ENCODE measurements around the gene RECK.

The RECK gene

GRCh38 chr9:36023260-36024048, 13.3 kb upstream of the RECK start:
- Histone ChIP-seq H3K27me3 (ENCODE audit: control insufficient read depth in 2 of 2, insufficient read depth in 2 of 2, low read length in 2 of 2) (no peaks in the 10 kb centered on the region), H3K9me3 (ENCODE audit: control insufficient read depth in 2 of 2, low read length in 2 of 2) (no peaks in the 10 kb centered on the region), H3K27ac (ENCODE audit: low read depth in 2 of 2, low read length in 2 of 2) (no peak overlapping the region), H3K36me3 (ENCODE audit: control insufficient read depth in 2 of 2, insufficient read depth in 2 of 2, low read length in 2 of 2) (no peaks in the 10 kb centered on the region), H3K4me3 (ENCODE audit: low read length in 2 of 2) (no peak overlapping the region), H3K9ac (ENCODE audit: low read depth in 1 of 2, low read length in 2 of 2) (no peak overlapping the region), H3K4me1 (ENCODE audit: control insufficient read depth in 2 of 2, insufficient read depth in 2 of 2, low read length in 2 of 2) (peaks cover 0 to 2% of the 10 kb centered on the region in 2 donors)

DNA sequence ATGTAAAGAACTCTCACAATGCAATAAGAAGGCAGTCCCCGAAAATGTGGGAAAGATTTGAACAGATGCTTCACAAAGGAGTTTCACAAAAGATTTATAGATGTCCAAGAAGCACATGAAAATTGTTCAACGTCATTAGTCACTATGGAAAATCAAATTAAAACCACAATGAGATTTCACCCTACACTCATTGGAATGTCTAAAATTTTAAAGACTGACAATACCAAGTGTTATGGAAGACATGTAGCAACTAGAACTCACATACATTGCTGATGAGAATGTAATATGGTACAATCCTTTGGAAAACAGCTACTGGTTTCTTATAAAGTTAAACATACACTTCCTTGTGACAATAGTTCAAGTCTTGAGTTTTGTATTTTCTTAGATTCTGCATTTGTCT, 11.0 kb upstream of the RECK start:
- no peaks in the 10 kb centered on the region for H3K9me3 ChIP-seq (ENCODE audit: control insufficient read depth in 2 of 2, low read length in 2 of 2)
- no peak overlapping the region for H3K4me3 ChIP-seq (ENCODE audit: low read length in 2 of 2)
- no peak overlapping the region for H3K27ac ChIP-seq (ENCODE audit: low read depth in 2 of 2, low read length in 2 of 2)
- no peaks in the 10 kb centered on the region for H3K36me3 ChIP-seq (ENCODE audit: control insufficient read depth in 2 of 2, insufficient read depth in 2 of 2, low read length in 2 of 2)
- peaks cover 0 to 2% of the 10 kb centered on the region in 2 donors for H3K4me1 ChIP-seq (ENCODE audit: control insufficient read depth in 2 of 2, insufficient read depth in 2 of 2, low read length in 2 of 2)
- H3K9ac ChIP-seq (ENCODE audit: low read depth in 1 of 2, low read length in 2 of 2): no peak overlapping the region
- H3K27me3 ChIP-seq (ENCODE audit: control insufficient read depth in 2 of 2, insufficient read depth in 2 of 2, low read length in 2 of 2): no peaks in the 10 kb centered on the region

- Histone ChIP-seq H3K27me3 (ENCODE audit: control insufficient read depth in 2 of 2, insufficient read depth in 2 of 2, low read length in 2 of 2) (no peaks in the 10 kb centered on the region), H3K4me3 (ENCODE audit: low read length in 2 of 2) (no peak overlapping the region), H3K36me3 (ENCODE audit: control insufficient read depth in 2 of 2, insufficient read depth in 2 of 2, low read length in 2 of 2) (no peaks in the 10 kb centered on the region), H3K27ac (ENCODE audit: low read depth in 2 of 2, low read length in 2 of 2) (no peak overlapping the region), H3K4me1 (ENCODE audit: control insufficient read depth in 2 of 2, insufficient read depth in 2 of 2, low read length in 2 of 2) (no peaks in the 10 kb centered on the region), H3K9ac (ENCODE audit: low read depth in 1 of 2, low read length in 2 of 2) (no peak overlapping the region), H3K9me3 (ENCODE audit: control insufficient read depth in 2 of 2, low read length in 2 of 2) (no peaks in the 10 kb centered on the region)
Measured at GRCh38 chr9:36029202-36029601, 7.5 kb upstream of the RECK start.

DNA sequence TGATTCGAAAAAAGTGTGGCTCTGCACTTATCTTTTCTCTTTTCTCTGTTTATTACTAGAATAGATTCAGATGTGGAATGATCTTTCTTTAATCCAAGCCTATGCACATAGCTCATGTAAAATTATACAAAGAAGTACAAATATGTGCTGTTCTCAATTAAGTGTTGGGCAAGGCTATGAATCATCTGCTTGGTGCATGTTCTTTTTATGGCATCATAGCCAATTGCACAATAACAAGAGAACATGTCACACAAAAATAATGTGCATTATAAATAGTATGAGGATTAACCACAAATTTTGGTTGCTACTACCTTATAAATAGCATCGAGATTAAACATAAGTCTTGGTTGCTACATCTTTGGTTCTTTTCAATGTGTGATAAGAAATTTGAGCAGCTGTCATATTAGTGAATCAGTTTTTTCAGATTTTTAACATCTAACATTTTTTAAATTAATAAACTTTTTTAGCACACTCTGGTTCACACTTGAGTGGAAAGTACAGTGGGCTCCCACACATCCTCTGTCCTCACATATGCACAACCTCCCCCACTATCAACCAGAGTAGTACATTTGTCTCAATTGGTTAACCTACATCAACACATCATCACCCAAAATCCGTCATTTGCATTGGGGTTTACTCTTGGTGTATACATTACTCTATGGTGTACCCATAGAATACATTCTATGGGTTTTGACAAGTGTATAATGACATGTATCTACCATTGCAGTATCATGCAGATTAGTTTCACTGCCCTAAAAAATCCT, 6.8 kb upstream of the RECK start:
- Histone ChIP-seq H3K27ac (ENCODE audit: low read depth in 2 of 2, low read length in 2 of 2) (no peak overlapping the region), H3K4me3 (ENCODE audit: low read length in 2 of 2) (no peak overlapping the region), H3K4me1 (ENCODE audit: control insufficient read depth in 2 of 2, insufficient read depth in 2 of 2, low read length in 2 of 2) (no peaks in the 10 kb centered on the region), H3K9me3 (ENCODE audit: control insufficient read depth in 2 of 2, low read length in 2 of 2) (no peaks in the 10 kb centered on the region), H3K36me3 (ENCODE audit: control insufficient read depth in 2 of 2, insufficient read depth in 2 of 2, low read length in 2 of 2) (no peaks in the 10 kb centered on the region), H3K9ac (ENCODE audit: low read depth in 1 of 2, low read length in 2 of 2) (no peak overlapping the region), H3K27me3 (ENCODE audit: control insufficient read depth in 2 of 2, insufficient read depth in 2 of 2, low read length in 2 of 2) (no peaks in the 10 kb centered on the region)

DNA sequence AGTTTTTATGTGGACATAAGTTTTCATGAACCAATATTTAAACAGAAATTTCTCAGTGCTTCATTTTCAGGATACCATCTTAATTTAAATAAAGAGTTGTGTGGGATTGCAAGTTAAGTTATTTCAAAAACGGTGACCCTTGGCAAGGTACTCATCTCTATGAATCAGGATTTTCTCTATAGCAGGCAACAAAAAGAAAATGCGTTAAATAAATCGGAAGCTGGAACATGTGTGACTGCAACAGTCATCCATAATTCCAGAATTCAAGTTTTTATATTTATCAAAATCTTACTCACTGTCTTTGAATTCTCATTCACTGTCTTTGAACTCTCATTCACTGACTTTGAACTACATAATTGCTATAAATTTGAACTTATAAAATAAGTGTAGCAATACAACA, 5.8 kb upstream of the RECK start:
- peaks cover 0 to 2% of the 10 kb centered on the region in 2 donors for H3K27me3 ChIP-seq (ENCODE audit: control insufficient read depth in 2 of 2, insufficient read depth in 2 of 2, low read length in 2 of 2)
- H3K4me3 ChIP-seq (ENCODE audit: low read length in 2 of 2): no peak overlapping the region
- no peaks in the 10 kb centered on the region for H3K36me3 ChIP-seq (ENCODE audit: control insufficient read depth in 2 of 2, insufficient read depth in 2 of 2, low read length in 2 of 2)
- no peak overlapping the region for H3K9ac ChIP-seq (ENCODE audit: low read depth in 1 of 2, low read length in 2 of 2)
- H3K9me3 ChIP-seq (ENCODE audit: control insufficient read depth in 2 of 2, low read length in 2 of 2): no peaks in the 10 kb centered on the region
- H3K27ac ChIP-seq (ENCODE audit: low read depth in 2 of 2, low read length in 2 of 2): no peak overlapping the region
- no peaks in the 10 kb centered on the region for H3K4me1 ChIP-seq (ENCODE audit: control insufficient read depth in 2 of 2, insufficient read depth in 2 of 2, low read length in 2 of 2)

DNA sequence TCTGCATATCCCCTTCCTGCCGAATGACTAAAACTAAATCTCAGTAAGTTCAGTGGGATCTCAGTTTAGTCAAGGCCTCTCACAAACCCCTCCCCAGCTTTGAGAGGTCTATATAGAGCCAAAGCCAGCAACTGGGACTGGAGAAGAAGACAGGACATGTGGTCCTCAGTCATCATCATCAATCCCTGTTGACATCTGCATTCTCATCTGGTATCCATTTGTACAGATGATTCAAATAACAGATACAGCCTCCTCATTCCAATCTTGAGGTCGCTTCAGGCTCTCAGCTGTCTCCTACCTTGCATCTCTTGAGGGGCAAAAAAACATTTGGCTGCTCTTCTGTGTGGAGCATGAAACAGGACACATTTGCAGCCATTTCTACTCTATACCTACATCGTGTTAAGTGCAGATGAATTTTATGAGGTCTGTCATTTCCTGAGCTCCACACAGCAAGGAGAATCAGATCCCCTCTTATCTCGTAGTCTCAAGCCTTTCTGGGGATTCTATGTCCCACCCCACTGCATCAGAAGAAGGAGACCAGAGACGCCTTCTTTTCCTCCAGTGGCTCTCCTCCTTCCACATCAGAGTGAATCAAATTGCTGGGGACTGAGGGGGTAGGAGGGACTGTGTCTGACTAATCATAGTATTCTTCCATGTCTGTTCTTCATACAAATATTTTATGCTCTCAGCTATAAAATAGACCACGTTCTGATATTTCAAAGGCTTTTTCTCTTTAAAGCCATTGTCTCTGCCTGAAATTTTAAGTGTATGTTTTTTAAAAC, 4.7 kb upstream of the RECK start:
- H3K27me3 ChIP-seq (ENCODE audit: control insufficient read depth in 2 of 2, insufficient read depth in 2 of 2, low read length in 2 of 2): peaks cover 0 to 4% of the 10 kb centered on the region in 2 donors
- H3K9me3 ChIP-seq (ENCODE audit: control insufficient read depth in 2 of 2, low read length in 2 of 2): no peaks in the 10 kb centered on the region
- H3K9ac ChIP-seq (ENCODE audit: low read depth in 1 of 2, low read length in 2 of 2): no peak overlapping the region
- H3K4me3 ChIP-seq (ENCODE audit: low read length in 2 of 2): no peak overlapping the region
- no peak overlapping the region for H3K27ac ChIP-seq (ENCODE audit: low read depth in 2 of 2, low read length in 2 of 2)
- no peaks in the 10 kb centered on the region for H3K36me3 ChIP-seq (ENCODE audit: control insufficient read depth in 2 of 2, insufficient read depth in 2 of 2, low read length in 2 of 2)
- peaks cover 2 to 3% of the 10 kb centered on the region in 2 donors for H3K4me1 ChIP-seq (ENCODE audit: control insufficient read depth in 2 of 2, insufficient read depth in 2 of 2, low read length in 2 of 2)

- H3K27me3 ChIP-seq (ENCODE audit: control insufficient read depth in 2 of 2, insufficient read depth in 2 of 2, low read length in 2 of 2): peaks cover 0 to 4% of the 10 kb centered on the region in 2 donors
- peaks cover 2 to 6% of the 10 kb centered on the region in 2 donors for H3K4me1 ChIP-seq (ENCODE audit: control insufficient read depth in 2 of 2, insufficient read depth in 2 of 2, low read length in 2 of 2)
- H3K27ac ChIP-seq (ENCODE audit: low read depth in 2 of 2, low read length in 2 of 2): no peak overlapping the region
- no peaks in the 10 kb centered on the region for H3K36me3 ChIP-seq (ENCODE audit: control insufficient read depth in 2 of 2, insufficient read depth in 2 of 2, low read length in 2 of 2)
- H3K4me3 ChIP-seq (ENCODE audit: low read length in 2 of 2): no peak overlapping the region
- no peaks in the 10 kb centered on the region for H3K9me3 ChIP-seq (ENCODE audit: control insufficient read depth in 2 of 2, low read length in 2 of 2)
- no peak overlapping the region for H3K9ac ChIP-seq (ENCODE audit: low read depth in 1 of 2, low read length in 2 of 2)
Measured at GRCh38 chr9:36033788-36034187, 2.9 kb upstream of the RECK start.

DNA sequence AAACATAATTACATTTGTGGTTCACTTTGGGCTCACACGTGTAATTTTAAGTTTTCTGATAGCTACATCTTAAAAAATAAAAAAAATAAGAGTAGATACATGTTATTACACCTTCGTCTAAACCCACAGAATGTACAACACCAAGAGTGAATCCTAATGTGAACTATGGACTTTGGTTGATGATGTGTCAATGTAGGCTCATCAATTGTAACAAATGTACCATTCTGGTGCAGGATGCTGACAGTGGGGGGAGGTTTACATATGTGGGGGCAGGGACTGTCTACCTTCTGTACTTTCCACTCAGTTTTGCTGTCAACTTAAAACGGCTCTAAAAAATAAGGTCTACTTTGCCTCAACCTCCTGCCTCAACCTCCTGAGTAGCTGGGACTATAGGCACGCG, 2.5 kb upstream of the RECK start:
- H3K9ac ChIP-seq (ENCODE audit: low read depth in 1 of 2, low read length in 2 of 2): no peak overlapping the region
- no peak overlapping the region for H3K4me3 ChIP-seq (ENCODE audit: low read length in 2 of 2)
- no peaks in the 10 kb centered on the region for H3K9me3 ChIP-seq (ENCODE audit: control insufficient read depth in 2 of 2, low read length in 2 of 2)
- H3K27me3 ChIP-seq (ENCODE audit: control insufficient read depth in 2 of 2, insufficient read depth in 2 of 2, low read length in 2 of 2): peaks cover 0 to 4% of the 10 kb centered on the region in 2 donors
- H3K36me3 ChIP-seq (ENCODE audit: control insufficient read depth in 2 of 2, insufficient read depth in 2 of 2, low read length in 2 of 2): no peaks in the 10 kb centered on the region
- peaks cover 2 to 6% of the 10 kb centered on the region in 2 donors for H3K4me1 ChIP-seq (ENCODE audit: control insufficient read depth in 2 of 2, insufficient read depth in 2 of 2, low read length in 2 of 2)
- H3K27ac ChIP-seq (ENCODE audit: low read depth in 2 of 2, low read length in 2 of 2): no peak overlapping the region

GRCh38 chr9:36035006-36035405, 1.7 kb upstream of the RECK start:
- Histone ChIP-seq H3K9me3 (ENCODE audit: control insufficient read depth in 2 of 2, low read length in 2 of 2) (no peaks in the 10 kb centered on the region), H3K27me3 (ENCODE audit: control insufficient read depth in 2 of 2, insufficient read depth in 2 of 2, low read length in 2 of 2) (peaks cover 0 to 4% of the 10 kb centered on the region in 2 donors), H3K27ac (ENCODE audit: low read depth in 2 of 2, low read length in 2 of 2) (no peak overlapping the region), H3K4me3 (ENCODE audit: low read length in 2 of 2) (no peak overlapping the region), H3K36me3 (ENCODE audit: control insufficient read depth in 2 of 2, insufficient read depth in 2 of 2, low read length in 2 of 2) (no peaks in the 10 kb centered on the region), H3K4me1 (ENCODE audit: control insufficient read depth in 2 of 2, insufficient read depth in 2 of 2, low read length in 2 of 2) (peaks cover 2 to 6% of the 10 kb centered on the region in 2 donors), H3K9ac (ENCODE audit: low read depth in 1 of 2, low read length in 2 of 2) (no peak overlapping the region)
